ENCODE data around the gene PLA2G4E.

The PLA2G4E gene

GRCh38 chr15:42024303-42024702, 3.5 kb upstream of the PLA2G4E start:
- Histone ChIP-seq H3K27me3 (replicated peaks; ENCODE audit: control insufficient read depth, insufficient read depth, low read length) (no peaks in the 10 kb centered on the region; the same call in none of the 2 replicates), H3K4me3 (replicated peaks; ENCODE audit: low read depth, low read length) (no peak overlapping the region), H3K36me3 (ENCODE audit: control insufficient read depth, insufficient read depth, low read length) (no peaks in the 10 kb centered on the region)
- DNase-seq (ENCODE audit: extremely low read depth, insufficient read length): no peak
- no peak for TF ChIP-seq CTCF (IDR thresholded peaks at IDR 0.05; ENCODE audit: insufficient read depth, low read length, poor library complexity, severe bottlenecking)

GRCh38 chr15:42021593-42021992, 751 bp upstream of the PLA2G4E start:
- DNase-seq (ENCODE audit: extremely low read depth, insufficient read length): no peak
- no peaks in the 10 kb centered on the region; the same call in none of the 2 replicates for H3K27me3 ChIP-seq (replicated peaks; ENCODE audit: control insufficient read depth, insufficient read depth, low read length)
- no peak for TF ChIP-seq CTCF (IDR thresholded peaks at IDR 0.05; ENCODE audit: insufficient read depth, low read length, poor library complexity, severe bottlenecking)
- H3K36me3 ChIP-seq (ENCODE audit: control insufficient read depth, insufficient read depth, low read length): no peaks in the 10 kb centered on the region
- no peak overlapping the region for H3K4me3 ChIP-seq (replicated peaks; ENCODE audit: low read depth, low read length)

GRCh38 chr15:42018306-42019224, 2.3 kb downstream of the PLA2G4E start:
- H3K36me3 ChIP-seq (ENCODE audit: control insufficient read depth, insufficient read depth, low read length): no peaks in the 10 kb centered on the region
- DNase-seq (ENCODE audit: extremely low read depth, insufficient read length): no peak
- no peaks in the 10 kb centered on the region; the same call in none of the 2 replicates for H3K27me3 ChIP-seq (replicated peaks; ENCODE audit: control insufficient read depth, insufficient read depth, low read length)
- TF ChIP-seq CTCF (IDR thresholded peaks at IDR 0.05; ENCODE audit: insufficient read depth, low read length, poor library complexity, severe bottlenecking): no peak
- no peak overlapping the region for H3K4me3 ChIP-seq (replicated peaks; ENCODE audit: low read depth, low read length)

- no peak overlapping the region for H3K4me3 ChIP-seq (replicated peaks; ENCODE audit: low read depth, low read length)
- TF ChIP-seq CTCF (IDR thresholded peaks at IDR 0.05; ENCODE audit: insufficient read depth, low read length, poor library complexity, severe bottlenecking): no peak
- H3K27me3 ChIP-seq (replicated peaks; ENCODE audit: control insufficient read depth, insufficient read depth, low read length): no peaks in the 10 kb centered on the region; the same call in none of the 2 replicates
These were observed 3.9 kb downstream of the PLA2G4E start for GRCh38 chr15:42016971-42017370.

GRCh38 chr15:42014406-42014805, 6.4 kb downstream of the PLA2G4E start:
- Histone ChIP-seq H3K36me3 (ENCODE audit: control insufficient read depth, insufficient read depth, low read length) (no peaks in the 10 kb centered on the region), H3K4me3 (replicated peaks; ENCODE audit: low read depth, low read length) (no peak overlapping the region), H3K27me3 (replicated peaks; ENCODE audit: control insufficient read depth, insufficient read depth, low read length) (no peaks in the 10 kb centered on the region; the same call in none of the 2 replicates)
- no peak for TF ChIP-seq CTCF (IDR thresholded peaks at IDR 0.05; ENCODE audit: insufficient read depth, low read length, poor library complexity, severe bottlenecking)
- no peak for DNase-seq (ENCODE audit: extremely low read depth, insufficient read length)

More at GRCh38 chr15:42016971-42017370, 3.9 kb downstream of the PLA2G4E start:
- H3K36me3 ChIP-seq (ENCODE audit: control insufficient read depth, insufficient read depth, low read length): no peaks in the 10 kb centered on the region
- no peak for DNase-seq (ENCODE audit: extremely low read depth, insufficient read length)
